NCI-H2171 (cell line): ENCODE data around the gene SEPHS1.
A peak's percentile ranks its signal among the peaks of the same experiment; 100 is the strongest.
"Not testable (repeated sequence)": the region's sequence is repeated elsewhere in the genome, so short reads cannot be mapped to it uniquely, and the experiment has no call there.

Experiments used
- DNase-seq: peaks from one replicate; lab custom pipeline; 2025; lab: John Stamatoyannopoulos, UW

The SEPHS1 gene

DNA sequence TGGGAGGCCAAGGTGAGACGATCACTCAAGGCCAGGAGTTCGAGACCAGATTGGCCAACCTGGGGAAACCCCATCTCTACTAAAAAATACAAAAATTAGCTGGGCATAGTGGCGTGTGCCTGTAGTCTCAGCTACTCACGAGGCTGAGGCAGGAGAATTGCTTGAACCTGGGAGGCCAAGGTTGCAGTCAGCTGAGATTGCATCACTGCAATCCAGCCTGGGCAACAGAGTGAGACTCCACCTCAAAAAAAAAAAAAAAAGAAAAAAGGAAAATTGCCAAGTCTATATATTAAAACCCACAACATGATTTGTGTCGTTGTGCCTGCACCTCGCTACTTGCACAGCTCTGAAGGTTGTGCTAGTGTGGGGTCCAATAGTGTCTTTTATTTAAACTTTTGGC is 65.7 kb downstream of the SEPHS1 start:
- not testable (repeated sequence) for DNase-seq

DNA sequence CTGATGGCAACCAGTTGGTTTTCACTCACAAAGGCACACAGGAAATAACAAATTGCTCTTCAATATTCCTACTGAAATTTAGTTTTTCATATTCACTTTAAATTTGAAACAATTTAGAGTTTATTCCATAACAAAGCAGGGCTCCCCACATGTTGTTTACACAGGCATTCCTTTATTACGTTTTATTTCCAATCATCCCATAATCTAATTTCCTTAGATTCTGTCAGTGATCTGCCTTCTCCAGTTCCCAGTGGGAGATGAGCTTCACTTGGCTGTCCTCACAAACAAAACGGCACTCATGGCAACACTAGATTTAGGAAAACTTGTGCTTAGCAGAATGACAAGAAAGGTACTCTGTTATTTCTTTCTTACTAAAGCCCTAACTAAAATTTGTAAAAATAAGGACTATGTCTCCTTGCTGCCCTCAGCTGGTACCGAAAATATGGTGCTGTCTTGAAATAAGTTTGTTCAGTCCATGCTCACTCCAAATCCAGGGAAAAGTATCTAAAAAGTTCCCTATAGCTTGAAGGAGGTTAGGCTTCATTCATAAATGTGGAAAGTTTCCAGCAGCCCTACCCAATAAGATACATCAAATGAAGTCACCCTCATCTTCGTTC is 71.2 kb downstream of the SEPHS1 start:
- no peak for DNase-seq

DNA sequence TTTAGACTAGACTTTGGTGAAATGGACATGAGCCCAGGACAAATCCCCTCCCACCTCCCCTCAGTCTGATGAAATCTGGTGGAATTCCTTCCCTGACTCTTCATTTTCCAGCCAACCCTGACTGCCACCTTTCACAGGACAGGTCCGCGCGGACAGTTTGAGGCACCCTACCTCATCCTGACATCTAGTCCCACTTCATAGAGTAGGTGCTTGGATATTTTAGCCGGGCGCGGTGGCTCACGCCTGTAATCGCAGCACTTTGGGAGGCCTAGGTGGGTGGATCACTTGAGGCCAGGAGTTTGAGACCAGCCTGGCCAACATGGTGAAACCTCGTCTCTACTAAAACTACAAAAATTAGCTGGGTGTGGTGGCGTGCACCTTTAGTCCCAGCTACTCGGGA is 71.9 kb downstream of the SEPHS1 start:
- not testable (repeated sequence) for DNase-seq

DNA sequence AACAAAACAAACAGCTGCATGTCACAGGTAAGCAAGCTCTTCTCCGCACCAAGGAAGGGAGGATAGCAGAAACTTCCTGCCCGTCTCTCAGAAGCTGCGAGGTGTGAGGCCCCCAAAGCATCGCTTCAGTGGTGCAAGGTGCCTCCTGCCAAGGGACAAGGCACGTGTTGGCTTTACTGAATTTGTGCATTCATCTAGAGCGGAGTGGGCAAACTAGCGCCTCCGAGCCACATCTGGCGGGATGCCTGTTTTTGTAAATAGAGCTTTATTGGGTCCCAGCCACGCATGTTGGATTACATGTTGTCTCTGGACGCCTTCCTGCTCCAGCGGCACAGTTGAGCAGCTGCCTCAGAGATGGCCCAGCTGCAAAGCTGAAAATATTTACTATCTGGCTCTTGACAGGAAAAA is 75.9 kb downstream of the SEPHS1 start:
- DNase-seq: peak; percentile 28

DNA sequence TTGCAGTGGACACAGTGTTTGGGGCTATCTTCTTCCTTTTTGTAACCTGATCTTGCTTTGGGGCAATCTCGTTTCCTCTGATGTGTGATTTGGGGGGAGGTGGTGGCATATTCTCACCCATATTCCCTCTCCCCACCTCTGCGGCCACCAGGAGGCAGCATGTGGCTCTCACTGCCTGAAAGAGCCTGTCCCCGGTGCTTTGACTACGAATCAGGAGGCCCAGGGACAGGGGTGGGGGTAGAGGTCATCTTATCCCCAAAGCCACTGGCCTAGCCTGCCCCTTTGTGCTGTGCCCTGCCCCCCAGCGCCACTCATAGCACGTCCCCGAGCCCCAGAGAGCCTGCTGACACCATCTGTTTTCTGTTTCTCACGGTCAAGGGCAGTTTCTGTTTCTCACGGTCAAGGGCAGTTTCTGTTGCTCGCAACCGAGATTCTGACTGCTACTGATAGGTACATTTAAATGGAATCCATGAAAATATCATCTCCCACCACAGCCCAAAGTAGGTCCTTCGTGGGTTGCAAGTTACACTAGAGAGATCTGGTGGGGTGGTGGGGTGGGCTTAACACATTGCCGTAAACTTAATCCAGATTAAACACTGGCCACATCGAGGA is 76.4 kb downstream of the SEPHS1 start:
- DNase-seq: no peak

DNA sequence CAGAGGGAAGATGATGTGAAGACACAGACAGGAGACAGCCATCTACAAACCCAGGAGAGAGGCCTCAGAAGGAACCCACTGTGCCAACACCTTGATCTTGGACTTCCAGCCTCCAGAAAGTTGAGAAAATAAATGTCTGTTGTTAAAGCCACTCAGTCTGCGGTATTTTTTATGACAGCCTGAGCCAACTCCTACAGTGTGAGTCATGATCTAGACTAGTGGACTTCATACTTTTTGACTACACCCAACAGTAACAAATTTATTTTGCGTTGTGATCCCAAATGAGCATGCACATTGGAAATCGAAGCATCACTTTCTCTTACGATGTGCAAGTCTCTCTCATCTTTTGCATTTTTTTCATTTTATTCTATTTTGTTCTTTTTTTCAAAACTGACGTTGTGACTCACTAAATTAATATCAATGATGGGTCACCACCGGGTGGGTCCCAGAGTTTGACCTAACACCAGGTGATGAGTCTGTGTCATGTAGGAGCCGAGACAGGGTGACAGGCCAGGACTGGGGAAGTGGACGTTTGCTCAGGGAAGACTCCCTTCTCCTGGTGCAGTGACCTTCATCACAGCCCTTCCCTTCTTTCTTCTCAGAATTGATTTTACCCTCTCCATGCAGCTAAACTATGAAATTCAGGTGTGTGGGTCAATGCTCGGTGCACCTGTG is 77.1 kb downstream of the SEPHS1 start:
- DNase-seq: no peak

DNA sequence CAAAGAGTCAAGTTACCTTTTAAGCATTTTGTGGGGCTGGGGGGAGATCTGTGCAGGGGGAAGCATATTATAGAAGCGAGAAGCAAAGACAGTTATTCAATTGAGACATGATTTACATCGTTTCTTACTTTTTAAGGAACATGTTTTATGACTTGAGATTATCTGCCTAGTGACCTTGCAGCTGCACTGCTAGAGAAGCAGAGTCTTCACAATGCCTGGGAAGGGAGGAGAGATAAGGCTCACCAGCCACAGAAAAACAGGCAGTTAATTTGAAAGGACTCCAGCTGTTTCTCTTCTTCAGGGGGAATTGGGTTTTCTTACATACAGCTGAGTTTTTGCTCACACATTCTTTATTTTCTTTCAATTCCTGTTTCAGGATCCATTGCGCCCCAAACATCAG is 79.3 kb downstream of the SEPHS1 start:
- no peak for DNase-seq

DNA sequence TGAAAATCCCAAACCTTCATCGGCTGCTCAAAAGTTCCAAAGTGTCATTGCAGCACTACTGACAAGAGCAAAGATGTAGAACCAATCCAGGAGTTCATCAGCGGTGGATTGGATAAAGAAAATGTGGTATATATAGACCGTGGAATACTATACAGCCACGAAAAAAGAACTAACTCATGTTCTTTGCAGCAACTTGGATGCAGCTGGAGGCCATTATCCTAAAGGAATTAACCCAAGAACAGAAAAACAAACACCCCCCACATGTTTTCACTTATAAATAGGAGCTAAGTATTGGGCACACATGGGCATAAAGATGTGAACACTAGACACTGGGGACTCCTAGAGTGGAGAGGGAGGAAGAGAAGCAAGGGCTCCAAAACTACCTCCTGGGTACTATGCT is 79.8 kb downstream of the SEPHS1 start:
- no peak for DNase-seq
